Measurements from ENCODE around the gene ARMC5. TPM values are rescaled to one million over a fixed set of nuclear protein-coding genes. Genes with fewer than 3 reads are reported as not detected.

ARMC5 gene
- total RNA-seq, 4 donors from 2014 or later, result 2.5 to 7.7 (median 4.4) TPM

- TF ChIP-seq CTCF (IDR thresholded peaks at IDR 0.05; ENCODE audit: low read depth), result no peak
These were observed 18.2 kb downstream of the ARMC5 start for GRCh38 chr16:31477220-31478216.

- TF ChIP-seq CTCF (IDR thresholded peaks at IDR 0.05; ENCODE audit: low read depth), result no peak
These were observed 19.7 kb downstream of the ARMC5 start for GRCh38 chr16:31478956-31479355.

GRCh38 chr16:31479751-31480150, 20.4 kb downstream of the ARMC5 start:
- TF ChIP-seq CTCF (IDR thresholded peaks at IDR 0.05; ENCODE audit: low read depth), result no peak

- no peak for TF ChIP-seq CTCF (IDR thresholded peaks at IDR 0.05; ENCODE audit: low read depth)
These were observed 21.7 kb downstream of the ARMC5 start for GRCh38 chr16:31480851-31481536.

- TF ChIP-seq CTCF (IDR thresholded peaks at IDR 0.05; ENCODE audit: low read depth), result no peak
These were observed 23.8 kb downstream of the ARMC5 start, which contains the start of gene SLC5A2 for GRCh38 chr16:31483081-31483480. TSS of gene SLC5A2 (plus strand) at chr16:31483123. CDS start at chr16:31483137, 14 bp downstream.

GRCh38 chr16:31484491-31485171, 25.3 kb downstream of the ARMC5 start:
- no peak for TF ChIP-seq CTCF (IDR thresholded peaks at IDR 0.05; ENCODE audit: low read depth)
